Gastroesophageal sphincter (tissue), 4 donors: ENCODE data around the gene CLOCK. TPM values are rescaled to one million over a fixed set of nuclear protein-coding genes. Genes with fewer than 3 reads are reported as not detected.
"Not testable (repeated sequence)": the region's sequence is repeated elsewhere in the genome, so short reads cannot be mapped to it uniquely, and the experiment has no call there.

Experiments
- ATAC-seq: fragments of 150-250 bp; one replicate; pipeline ENCODE4 v1.9.1; 2016; ENCODE audit warnings: mild to moderate bottlenecking, moderate library complexity
- H3K27ac ChIP-seq, 4 donors: fragments of 200-600 bp; sonication (generic) in 3 of 4; 1 replicate in 3 of 4; 2 replicates in 1 of 4; pipeline ENCODE4 v1.5.1; 2016 to 2019
- H3K27me3 ChIP-seq: fragments of 200-600 bp; sonication (generic); one replicate; pipeline ENCODE4 v1.5.1; 2019
- H3K36me3 ChIP-seq, 2 donors: fragments of 200-600 bp; sonication (generic); one replicate each; pipeline ENCODE4 v1.5.1; 2019; ENCODE audit warnings: control low read depth in 1 of 2
- H3K4me1 ChIP-seq, 3 donors: fragments of 200-600 bp; sonication (generic); 1 replicate in 2 of 3; 2 replicates in 1 of 3; pipeline ENCODE4 v1.5.1; 2016 to 2019; ENCODE audit warnings: control low read depth in 2 of 3
- H3K4me3 ChIP-seq, 2 donors: fragments of 200-600 bp; sonication (generic); one replicate each; pipeline ENCODE4 v1.5.1; 2019; ENCODE audit warnings: mild to moderate bottlenecking in 1 of 2, moderate library complexity in 1 of 2
- H3K9me3 ChIP-seq, 3 donors: fragments of 200-600 bp; sonication (generic); one replicate each; pipeline ENCODE4 v1.5.1; 2017 to 2019; ENCODE audit warnings: control low read depth in 2 of 3
- CTCF ChIP-seq, 4 experiments: fragments of 200-600 bp in 2 of 4; fragments of 450-650 bp in 2 of 4; sonication (generic) in 1 of 4; IDR thresholded peaks; one replicate each; pipeline ENCODE4 v1.5.1; 2017 to 2019; ENCODE audit warnings: antibody characterized with exemption in 4 of 4, mild to moderate bottlenecking in 2 of 4, moderate library complexity in 2 of 4
- EP300 ChIP-seq: sonication (generic); formaldehyde crosslinking; IDR thresholded peaks from one replicate; pipeline ENCODE4 v1.6.1; 2017; ENCODE audit warnings: antibody characterized with exemption, mild to moderate bottlenecking
- POLR2A ChIP-seq, 2 donors: fragments of 450-650 bp; IDR thresholded peaks; one replicate each; pipeline ENCODE4 v1.6.1; 2017; ENCODE audit warnings: antibody characterized with exemption in 2 of 2, mild to moderate bottlenecking in 2 of 2, moderate library complexity in 1 of 2
- POLR2AphosphoS5 ChIP-seq: sonication (generic); formaldehyde crosslinking; IDR thresholded peaks from one replicate; pipeline ENCODE4 v1.6.1; 2017; ENCODE audit warnings: antibody characterized with exemption
- WGBS, 2 donors: methylation state at CpG; one replicate each; pipeline ENCODE4 v1.1.5; 2018; ENCODE audit warnings: low coverage in 1 of 2; 5-methylcytosine and 5-hydroxymethylcytosine counted together
- total RNA-seq, 4 donors: library from RNA; depleted of rRNA; stranded (reverse); fragments of >200 nt; gene quantifications; one replicate each; pipeline ENCODE4 v1.1.0, GENCODE V29; 2016

CLOCK gene
- total RNA-seq: 10 to 100 TPM; 30.0 to 55.7 (median 33.9) TPM

DNA sequence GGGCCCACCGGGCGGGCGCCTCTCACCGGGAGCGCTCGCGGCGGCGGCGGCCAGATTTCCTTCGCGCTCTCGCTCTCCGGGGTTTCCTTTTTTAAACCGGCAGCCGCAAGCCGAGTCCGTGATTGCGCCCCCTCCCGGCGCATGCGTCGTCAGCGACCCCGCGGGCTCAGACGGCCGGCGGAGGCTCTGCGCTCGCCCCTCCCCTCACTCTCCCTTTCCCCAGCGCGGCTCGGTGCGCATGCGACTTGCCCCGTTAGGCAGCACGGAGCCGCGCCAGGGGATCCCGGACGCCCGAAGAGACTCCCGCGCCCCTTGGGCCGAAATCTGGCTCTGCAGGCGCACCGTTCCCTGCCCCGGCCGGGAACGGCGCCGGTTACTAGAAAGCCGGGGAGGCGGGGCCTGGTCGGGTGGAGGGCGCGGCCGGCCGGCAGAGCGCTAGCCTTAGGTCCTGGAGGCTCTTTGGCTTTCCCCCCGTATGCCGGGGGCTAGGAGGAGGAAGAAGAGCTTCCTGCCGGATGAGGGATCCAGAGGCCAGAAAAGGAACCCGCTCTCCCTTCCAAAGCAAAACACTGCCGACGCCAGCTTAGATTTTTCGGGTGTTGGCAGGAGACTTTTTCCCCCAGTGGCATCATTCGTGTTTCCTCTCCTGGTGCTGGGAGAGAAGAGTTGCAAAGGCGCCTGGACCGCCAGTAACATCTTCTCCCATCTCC, at the start of gene CLOCK:
TSS of gene CLOCK (minus strand) at position 154 of the 710 bp plus-strand sequence. CDS start 64,124 bp downstream, outside the sequence.
- peak within 1 kb of the TSS; percentile 85 to 99 for H3K4me3 ChIP-seq
- H3K36me3 ChIP-seq: no peaks in the 10 kb centered on the region
- TF ChIP-seq CTCF (IDR thresholded peaks at IDR 0.05) (peak; percentile 44 to 69 (median 64)), POLR2A (IDR thresholded peaks at IDR 0.05) (peak; percentile 57 to 64), POLR2AphosphoS5 (peak; percentile 35), EP300 (no peak)
- peak; percentile 88 for ATAC-seq
- 0% methylated on average over 6 of the region's 71 CpGs; no CpG with 5 or more reads in 1 of the 2 donors for WGBS, 2 donors
- peak within 1 kb of the TSS; percentile 93 to 99 (median 97) for H3K27ac ChIP-seq
- H3K4me1 ChIP-seq: peaks cover 0 to 36% (median 6%) of the 10 kb centered on the region in 3 donors
- H3K9me3 ChIP-seq: no peaks in the 10 kb centered on the region
- H3K27me3 ChIP-seq: no peaks in the 10 kb centered on the region

DNA sequence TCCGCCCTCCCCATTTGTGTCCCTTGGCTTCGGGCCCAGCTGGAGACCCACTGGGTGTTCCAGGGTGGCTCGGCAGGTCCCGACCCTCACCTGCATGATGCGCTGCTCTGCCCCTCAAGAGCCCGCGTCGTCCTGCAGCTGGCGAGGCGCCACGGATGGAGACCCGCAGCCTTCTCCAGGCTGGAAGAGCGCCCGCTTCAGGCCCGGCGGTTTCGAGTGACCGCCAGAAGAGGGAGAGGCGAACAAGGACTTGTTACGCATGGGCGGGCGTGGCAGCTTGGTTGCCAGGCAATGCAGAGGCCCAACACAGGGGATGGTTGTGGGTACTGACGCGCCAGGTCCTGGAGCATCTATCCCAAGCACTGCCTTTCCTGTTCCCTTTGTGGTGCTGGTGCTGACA, 45.3 kb upstream of the CLOCK start, which contains the start of gene PDCL2:
TSS of gene PDCL2 (minus strand) at position 232 of the 400 bp plus-strand sequence. CDS start at position 96, 136 bp downstream.
- 85% methylated on average over 4 of the region's 24 CpGs; no CpG with 5 or more reads in 1 of the 2 donors for WGBS, 2 donors
- TF ChIP-seq CTCF (IDR thresholded peaks at IDR 0.05): no peak
- Histone ChIP-seq H3K36me3 (no peaks in the 10 kb centered on the region), H3K4me1 (no peaks in the 10 kb centered on the region), H3K27ac (no peak within 1 kb of the TSS), H3K4me3 (no peak within 1 kb of the TSS), H3K27me3 (no peaks in the 10 kb centered on the region), H3K9me3 (peaks cover 0 to 14% (median 0%) of the 10 kb centered on the region in 3 donors)
- no peak for ATAC-seq

GRCh38 chr4:55588160-55588559, 41.5 kb upstream of the CLOCK start:
- no peaks in the 10 kb centered on the region for H3K4me1 ChIP-seq
- H3K27ac ChIP-seq: no peak overlapping the region
- H3K9me3 ChIP-seq: peaks cover 0 to 25% (median 0%) of the 10 kb centered on the region in 3 donors
- no peaks in the 10 kb centered on the region for H3K36me3 ChIP-seq
- H3K27me3 ChIP-seq: no peaks in the 10 kb centered on the region
- no peak overlapping the region for H3K4me3 ChIP-seq
- no peak for ATAC-seq
- 58 to 100% methylated on average over 2 of the region's 2 CpGs for WGBS, 2 donors
- TF ChIP-seq POLR2A (IDR thresholded peaks at IDR 0.05) (no peak), CTCF (IDR thresholded peaks at IDR 0.05) (no peak), POLR2AphosphoS5 (no peak), EP300 (no peak)

DNA sequence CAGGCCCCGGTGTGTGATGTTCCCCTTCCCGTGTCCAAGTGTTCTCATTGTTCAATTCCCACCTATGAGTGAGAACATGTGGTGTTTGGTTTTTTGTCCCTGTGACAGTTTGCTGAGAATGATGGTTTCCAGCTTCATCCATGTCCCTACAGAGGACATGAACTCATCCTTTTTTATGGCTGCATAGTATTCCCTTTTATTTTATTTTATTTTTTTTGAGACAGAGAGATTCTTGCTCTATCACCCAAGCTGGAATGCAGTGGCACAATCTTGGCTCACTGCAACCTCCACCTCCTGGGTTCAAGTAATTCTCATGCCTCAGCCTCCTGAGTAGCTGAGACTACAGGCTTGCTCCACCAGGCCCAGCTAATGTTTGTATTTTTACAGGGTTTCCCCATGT, 36.1 kb upstream of the CLOCK start:
- peaks cover 0 to 18% (median 0%) of the 10 kb centered on the region in 3 donors for H3K9me3 ChIP-seq
- H3K4me1 ChIP-seq, H3K4me3 ChIP-seq, H3K27me3 ChIP-seq, ATAC-seq, H3K27ac ChIP-seq, H3K36me3 ChIP-seq: not testable (repeated sequence)
- WGBS, 2 donors: no CpG with 5 or more reads among the region's 2 CpGs

GRCh38 chr4:55578341-55579010, 31.8 kb upstream of the CLOCK start:
- no peaks in the 10 kb centered on the region for H3K27me3 ChIP-seq
- H3K36me3 ChIP-seq: no peaks in the 10 kb centered on the region
- H3K4me3 ChIP-seq: no peak overlapping the region
- peaks cover 0 to 39% (median 0%) of the 10 kb centered on the region in 3 donors for H3K9me3 ChIP-seq
- H3K4me1 ChIP-seq: no peaks in the 10 kb centered on the region
- TF ChIP-seq POLR2A (IDR thresholded peaks at IDR 0.05): no peak
- TF ChIP-seq EP300: no peak
- H3K27ac ChIP-seq: no peak overlapping the region
- no peak for ATAC-seq

GRCh38 chr4:55575513-55575912, 28.8 kb upstream of the CLOCK start:
- Histone ChIP-seq H3K27me3 (no peaks in the 10 kb centered on the region), H3K9me3 (peaks cover 0 to 35% (median 0%) of the 10 kb centered on the region in 3 donors), H3K4me3 (no peak overlapping the region), H3K27ac (no peak overlapping the region), H3K4me1 (no peaks in the 10 kb centered on the region), H3K36me3 (no peaks in the 10 kb centered on the region)
- TF ChIP-seq POLR2AphosphoS5 (no peak), CTCF (IDR thresholded peaks at IDR 0.05) (no peak), POLR2A (IDR thresholded peaks at IDR 0.05) (no peak), EP300 (no peak)
- ATAC-seq: no peak
- WGBS, 2 donors: 78 to 100% methylated on average over 1 of the region's 1 CpG
